HEK293 (cell line): ENCODE measurements around the gene PACRG.

Experiments used
- BCL11A ChIP-seq: fragments of 450-650 bp; formaldehyde crosslinking; IDR thresholded peaks from 2 replicates; pipeline ENCODE4 v1.5.1; 2016; ENCODE audit warnings: low read depth, missing biosample characterization, missing genetic modification characterization
- BCL6B ChIP-seq: fragments of 450-650 bp; formaldehyde crosslinking; IDR thresholded peaks from 2 replicates; pipeline ENCODE4 v1.5.1; 2017; ENCODE audit warnings: missing biosample characterization, missing genetic modification characterization
- CTCF ChIP-seq: fragments of 450-650 bp; formaldehyde crosslinking; IDR thresholded peaks from 2 replicates; pipeline ENCODE4 v1.5.1; 2016; ENCODE audit warnings: missing biosample characterization, missing genetic modification characterization
- YY1 ChIP-seq: fragments of 450-650 bp; formaldehyde crosslinking; IDR thresholded peaks from 2 replicates; pipeline ENCODE4 v1.5.1; 2018; ENCODE audit warnings: missing biosample characterization, missing genetic modification characterization
- ZBTB21 ChIP-seq: fragments of 450-650 bp; formaldehyde crosslinking; IDR thresholded peaks from 2 replicates; pipeline ENCODE4 v1.5.1; 2017; ENCODE audit warnings: missing biosample characterization, missing genetic modification characterization
- ZBTB26 ChIP-seq: fragments of 450-650 bp; formaldehyde crosslinking; optimal IDR thresholded peaks from 2 replicates; pipeline ENCODE3; 2016; ENCODE audit warnings: missing biosample characterization, mild to moderate bottlenecking, missing genetic modification characterization
- ZFP41 ChIP-seq: fragments of 450-650 bp; formaldehyde crosslinking; IDR thresholded peaks from 2 replicates; pipeline ENCODE4 v1.5.1; 2016; ENCODE audit warnings: missing biosample characterization, missing genetic modification characterization, borderline replicate concordance
- ZNF629 ChIP-seq: fragments of 450-650 bp; formaldehyde crosslinking; IDR thresholded peaks from 2 replicates; pipeline ENCODE4 v1.5.1; 2017; ENCODE audit warnings: missing biosample characterization, missing genetic modification characterization
- ZSCAN23 ChIP-seq: fragments of 450-650 bp; formaldehyde crosslinking; IDR thresholded peaks from 2 replicates; pipeline ENCODE4 v1.5.1; 2016; ENCODE audit warnings: missing biosample characterization, missing genetic modification characterization

- no peak for TF ChIP-seq ZNF629
- TF ChIP-seq BCL11A (tag by site-specific recombination) = no peak
- TF ChIP-seq ZSCAN23 = no peak
- no peak for TF ChIP-seq ZFP41 (tag by site-specific recombination)
- no peak for TF ChIP-seq BCL6B (tag by site-specific recombination)
- no peak for TF ChIP-seq ZBTB26 (tag by site-specific recombination)
- no peak for TF ChIP-seq CTCF (tag by site-specific recombination)
- TF ChIP-seq ZBTB21 (tag by site-specific recombination) = no peak
- TF ChIP-seq YY1 (tag by site-specific recombination) = no peak
Measured at GRCh38 chr6:163207431-163208383, 479.9 kb downstream of the PACRG start.
